Smooth muscle cell of the brain vasculature (primary cell): ENCODE measurements around the gene CPED1.
"Not testable (repeated sequence)": the region's sequence is repeated elsewhere in the genome, so short reads cannot be mapped to it uniquely, and the experiment has no call there.

ENCODE experiments used
- DNase-seq: peaks from one replicate; pipeline ENCODE4 v3.0.0-alpha.2; 2012; ENCODE audit warnings: low read depth, low spot score

CPED1 gene

DNA sequence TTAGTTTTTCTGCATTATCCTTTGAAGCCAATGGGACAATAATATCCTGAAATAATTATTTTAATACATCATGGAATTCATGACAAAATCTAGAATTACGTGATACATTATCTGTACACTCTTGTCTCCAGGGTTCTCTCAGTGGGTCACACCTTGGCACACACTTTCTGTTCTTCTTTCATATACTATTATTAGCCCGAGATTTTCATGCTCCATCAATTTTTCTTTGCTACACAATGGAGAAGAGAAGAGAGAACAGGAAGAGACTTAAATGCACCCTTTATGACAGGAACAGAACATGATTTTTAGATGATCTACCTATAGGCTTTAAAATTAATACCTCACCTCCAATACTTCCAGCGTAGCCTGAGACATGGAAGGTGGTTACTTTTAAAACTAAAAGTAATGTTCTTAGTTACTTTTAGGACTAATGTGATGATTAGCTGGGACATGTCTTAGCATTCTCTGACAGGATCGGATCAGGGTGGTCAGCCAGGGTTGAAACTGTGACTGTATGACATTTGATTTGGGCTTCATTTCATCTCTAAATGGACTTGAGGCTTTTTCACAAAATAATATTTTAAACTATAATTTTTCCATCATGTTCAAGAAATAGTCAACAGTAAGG is 192.0 kb downstream of the CPED1 start:
- no peak for DNase-seq

DNA sequence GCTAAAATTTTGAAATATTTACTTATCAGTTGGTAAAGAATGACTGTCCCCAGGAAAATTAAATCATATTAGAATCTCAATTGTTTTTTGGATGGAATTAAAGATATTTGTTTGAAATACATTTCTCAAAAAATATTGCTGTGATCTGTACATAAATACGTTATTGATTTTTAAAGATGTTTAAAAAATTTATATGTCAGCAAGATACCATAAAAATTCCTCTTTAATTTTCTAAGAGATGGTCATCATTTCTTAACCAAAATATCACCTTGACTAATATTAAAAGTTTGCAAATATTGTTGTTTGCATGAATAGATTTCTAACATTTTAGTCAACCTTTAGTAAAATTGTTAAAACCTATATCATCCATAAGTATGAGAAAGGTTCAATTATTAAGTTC is 192.8 kb downstream of the CPED1 start:
- no peak for DNase-seq

DNA sequence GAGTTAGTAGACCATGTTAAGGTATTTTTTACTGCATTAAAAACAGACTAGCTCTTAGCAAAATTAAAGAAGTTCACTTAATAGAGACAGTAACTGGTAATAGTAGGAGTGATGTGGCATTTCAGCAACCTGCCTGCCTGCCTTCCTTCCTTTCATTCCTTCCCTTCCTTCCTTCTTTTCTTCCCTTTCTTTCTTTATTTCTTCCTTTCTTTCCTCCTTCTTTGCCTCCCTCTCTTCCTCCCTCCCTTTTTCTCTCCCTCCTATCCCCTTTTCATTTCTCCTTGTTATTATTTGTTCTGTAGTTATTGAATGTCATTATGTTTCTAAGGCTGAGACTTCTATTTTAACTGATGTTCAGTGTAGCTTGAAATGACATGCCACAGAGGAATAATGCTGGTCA is 193.8 kb downstream of the CPED1 start:
- no peak for DNase-seq

DNA sequence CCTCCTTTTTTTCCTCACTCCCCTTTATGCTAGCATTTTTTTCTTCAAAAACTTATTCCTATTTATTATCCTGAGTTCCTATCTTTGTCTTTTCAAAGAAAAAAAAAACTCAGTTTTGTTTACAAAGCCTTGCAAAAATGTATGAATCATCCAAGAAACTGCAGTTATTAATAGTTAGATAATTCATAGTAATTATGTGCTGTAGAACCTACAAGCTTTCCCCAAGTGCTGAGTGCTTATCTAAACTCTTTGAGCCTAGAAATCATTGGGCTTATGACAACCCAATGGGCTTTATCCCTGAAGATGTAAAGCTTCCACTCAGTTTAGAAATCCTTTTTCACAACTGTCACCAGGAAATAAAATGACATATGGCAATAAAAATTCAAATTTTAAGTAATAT is 194.4 kb downstream of the CPED1 start:
- DNase-seq: no peak

DNA sequence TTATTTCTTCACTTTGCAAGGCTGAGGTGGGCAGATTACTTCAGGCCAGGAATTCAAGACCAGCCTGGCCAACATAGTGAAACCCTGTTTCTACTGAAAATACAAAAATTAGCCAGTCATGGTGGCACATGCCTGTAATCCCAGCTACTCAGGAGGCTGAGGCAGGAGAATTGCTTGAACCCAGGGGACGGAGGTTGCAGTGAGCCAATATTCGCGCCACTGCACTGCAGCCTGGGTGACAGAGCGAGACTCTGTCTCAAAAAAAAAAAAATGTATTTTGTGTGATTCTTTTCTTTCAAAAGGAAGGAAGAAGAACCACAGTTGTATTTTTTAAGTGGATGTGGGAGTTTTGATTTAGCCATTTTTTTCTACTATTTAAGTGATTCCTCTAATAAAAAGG is 195.4 kb downstream of the CPED1 start:
- not testable (repeated sequence) for DNase-seq

DNA sequence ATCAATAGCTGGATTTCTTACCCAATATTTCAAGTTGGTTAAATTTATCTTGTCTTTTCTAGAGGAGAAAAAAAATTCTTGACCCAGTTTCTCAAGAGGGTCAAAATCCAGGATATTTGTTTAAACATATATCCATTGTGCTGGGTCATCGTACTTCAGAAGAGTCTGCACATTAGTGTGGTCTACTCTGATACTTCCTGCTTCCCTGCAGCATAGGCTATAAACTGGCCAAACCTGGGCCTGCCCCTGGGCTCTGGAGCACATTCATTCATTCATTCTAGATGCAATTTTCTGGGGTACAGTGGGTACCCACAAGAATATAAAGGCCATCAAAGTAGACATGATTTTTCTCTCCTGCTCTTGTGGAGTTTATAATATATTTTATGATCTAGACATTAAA is 198.2 kb downstream of the CPED1 start:
- no peak for DNase-seq

DNA sequence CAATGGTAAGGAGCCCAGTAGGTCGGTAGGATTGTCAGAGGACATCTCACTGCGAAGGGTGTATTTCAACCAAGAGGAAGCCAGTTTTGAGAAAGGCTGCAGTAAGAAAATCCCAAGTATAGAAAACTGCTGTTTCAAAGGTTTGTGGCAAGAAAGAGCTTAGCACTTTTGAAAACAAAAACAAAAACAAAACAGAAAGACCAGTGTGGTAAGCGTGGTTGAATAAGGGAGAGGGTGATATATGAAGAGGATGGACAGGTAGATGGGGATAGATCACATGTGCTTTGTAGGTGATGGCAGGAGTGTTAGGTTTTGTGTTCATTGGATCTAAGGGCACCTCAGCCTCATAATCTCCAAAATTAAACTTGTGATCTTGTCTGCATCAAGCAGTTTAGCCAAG is 198.7 kb downstream of the CPED1 start:
- no peak for DNase-seq

DNA sequence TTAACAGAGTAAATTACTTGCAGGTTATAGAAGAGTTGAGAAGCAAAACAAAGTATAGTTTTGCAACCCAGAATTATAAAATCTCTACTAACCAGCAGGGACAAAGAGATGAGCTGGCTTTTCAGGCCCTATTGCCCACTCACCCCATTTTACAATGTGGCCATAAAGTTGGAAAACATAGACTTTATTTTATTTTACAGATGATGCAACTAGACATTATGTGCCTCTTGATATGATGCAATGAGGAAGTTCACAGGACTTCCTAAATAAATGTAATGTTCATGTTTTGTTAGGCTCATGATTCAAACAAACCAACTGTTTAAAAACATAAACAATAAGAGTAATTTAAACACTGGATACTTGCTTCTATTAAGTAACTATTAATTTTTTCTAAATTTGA is 199.2 kb downstream of the CPED1 start:
- DNase-seq: no peak

DNA sequence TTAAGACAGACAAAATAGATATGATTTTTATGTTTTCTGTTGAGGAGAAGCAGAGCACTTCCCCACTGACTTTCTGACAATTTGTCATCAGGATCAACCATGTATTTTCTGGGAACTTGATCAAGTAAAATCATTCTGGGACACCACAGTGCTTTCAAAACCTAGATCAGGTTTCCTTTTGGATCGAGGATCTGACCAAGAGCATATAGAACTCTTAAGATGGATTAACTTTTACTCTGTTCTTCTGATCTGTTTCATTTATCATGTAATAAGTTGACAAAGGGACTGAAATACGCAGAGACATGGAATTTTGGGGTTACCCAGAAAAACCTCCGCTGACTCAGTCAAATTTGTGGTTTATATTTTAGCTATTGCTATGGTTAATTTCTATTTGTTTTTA is 204.3 kb downstream of the CPED1 start:
- no peak for DNase-seq

DNA sequence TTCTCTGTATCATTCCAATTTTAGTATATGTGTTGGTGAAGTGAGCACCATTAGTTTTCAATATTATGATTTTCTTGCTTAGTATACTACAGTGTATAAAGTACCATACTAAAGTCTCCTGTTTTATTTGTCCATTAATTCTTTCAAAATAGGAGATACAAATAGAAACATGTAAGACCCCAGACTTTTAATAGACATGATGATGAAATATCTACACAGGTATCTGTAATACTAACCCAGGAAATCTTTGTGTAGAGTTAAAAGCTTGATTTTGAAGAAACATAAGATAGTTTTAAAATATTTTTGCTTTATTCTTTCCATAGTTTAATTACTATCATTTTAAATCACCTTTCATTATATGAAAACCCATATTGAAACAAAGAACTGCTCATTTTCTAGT is 206.5 kb downstream of the CPED1 start:
- DNase-seq: no peak

DNA sequence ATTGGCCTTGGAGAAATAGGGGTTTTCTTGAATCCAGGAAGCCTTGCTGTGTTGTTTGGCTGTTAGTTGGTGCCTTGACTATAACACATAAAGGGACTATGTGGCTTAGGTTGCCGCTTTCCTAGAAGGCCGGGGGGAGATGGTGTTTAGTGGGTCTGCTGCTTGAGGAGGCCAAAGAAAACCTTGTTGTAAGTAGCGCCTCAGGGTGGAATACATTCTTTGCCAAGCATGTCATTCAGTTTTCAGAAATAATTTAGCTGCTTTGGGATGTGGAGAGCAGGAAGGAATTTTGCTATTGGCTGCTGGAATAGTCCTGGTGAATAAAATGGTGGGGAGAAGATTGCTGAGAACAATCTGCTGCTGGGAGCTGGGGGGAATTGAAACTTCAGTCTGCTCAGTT is 207.4 kb downstream of the CPED1 start:
- no peak for DNase-seq

DNA sequence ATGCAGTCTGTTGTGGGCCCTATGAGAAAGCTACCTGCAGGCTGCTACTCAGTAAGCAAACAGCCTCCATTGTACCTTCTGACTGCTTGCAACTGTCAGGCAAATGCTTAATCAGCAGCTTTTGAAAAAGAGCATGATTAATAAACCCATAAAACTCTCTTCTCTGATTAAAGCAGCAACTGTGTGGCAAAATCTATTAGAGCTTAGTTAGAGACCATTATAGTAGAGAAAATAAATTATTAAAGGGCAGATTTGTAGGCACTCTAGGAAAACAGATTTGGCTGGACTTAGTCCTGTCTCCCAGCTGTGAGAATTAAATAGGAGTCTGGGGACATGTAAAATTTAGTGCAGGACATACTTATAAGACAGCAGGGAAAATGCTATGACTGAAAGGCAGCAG is 207.8 kb downstream of the CPED1 start:
- DNase-seq: no peak

DNA sequence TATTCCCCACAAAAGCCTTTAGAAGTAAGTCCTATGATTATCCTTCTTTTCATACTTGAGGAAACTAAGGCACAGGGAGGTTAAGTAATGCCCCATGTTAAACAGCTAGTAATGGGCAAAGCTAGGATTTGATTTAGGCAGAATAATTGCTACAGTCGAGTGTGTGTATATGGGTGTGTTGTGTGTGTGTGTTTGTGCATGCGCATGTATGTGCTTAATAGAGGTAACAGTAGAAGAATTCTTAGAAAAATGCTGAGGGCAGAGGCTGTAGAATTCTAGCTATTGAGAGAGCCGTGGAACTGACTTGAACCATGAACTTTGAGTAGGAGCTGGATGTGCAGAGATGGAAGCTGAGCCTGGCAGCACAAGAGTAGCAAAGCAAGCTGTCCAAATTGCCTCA is 208.9 kb downstream of the CPED1 start:
- no peak for DNase-seq

DNA sequence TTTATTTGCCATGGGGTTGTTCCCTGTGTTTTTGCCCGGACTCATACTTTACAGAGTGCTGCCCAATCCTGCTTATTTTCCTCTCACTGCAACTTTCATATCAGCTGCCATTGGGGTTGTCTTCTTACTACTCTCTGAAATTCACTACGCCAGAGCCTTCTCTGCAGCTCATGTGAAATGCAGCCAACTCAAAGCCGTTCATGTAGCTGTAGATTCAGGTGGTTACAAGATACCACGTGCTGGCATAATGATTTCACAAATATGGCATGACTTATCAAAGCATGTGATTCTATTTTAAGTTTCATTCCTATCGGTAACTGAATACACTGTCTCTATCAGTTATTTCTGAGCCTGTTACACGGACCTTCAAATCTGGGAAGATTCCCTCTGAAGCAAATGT is 210.0 kb downstream of the CPED1 start:
- no peak for DNase-seq

DNA sequence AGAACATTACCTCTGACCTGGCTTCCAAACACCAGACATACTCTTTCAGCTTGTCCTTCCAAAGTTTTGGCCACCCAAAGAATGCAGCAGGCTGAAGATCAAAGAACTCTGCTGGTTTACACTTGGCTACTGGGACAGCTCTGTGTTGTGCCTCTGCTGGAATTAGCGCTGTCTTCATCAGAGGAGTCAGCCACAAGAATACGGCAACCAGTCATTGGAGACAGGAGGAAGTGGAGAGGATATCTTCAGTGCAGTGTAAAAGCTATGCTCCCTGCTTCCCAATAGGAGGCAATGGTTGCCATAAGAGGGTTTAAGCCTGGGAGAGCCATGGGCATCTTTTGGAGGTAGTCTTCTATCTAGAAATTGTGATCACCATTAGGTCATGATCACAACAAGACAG is 213.6 kb downstream of the CPED1 start:
- DNase-seq: no peak

DNA sequence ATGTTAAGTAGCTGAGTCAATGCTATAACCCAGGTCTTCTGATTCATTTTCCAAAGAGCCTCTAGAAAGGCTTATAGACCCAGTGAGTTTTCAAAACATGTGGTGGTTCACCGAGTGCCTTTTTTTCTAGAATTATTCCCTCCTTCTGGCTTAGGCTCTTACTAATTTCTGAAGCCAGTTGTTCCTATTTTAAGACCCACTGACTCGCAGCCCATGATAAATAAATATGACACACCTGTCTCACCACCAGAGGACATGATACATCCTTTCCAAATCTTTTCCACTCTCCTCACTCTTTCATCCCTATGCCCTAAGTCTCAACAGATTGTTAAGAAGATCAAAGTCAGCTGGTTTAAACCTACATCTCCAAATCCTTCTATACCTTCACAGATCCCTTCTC is 214.3 kb downstream of the CPED1 start:
- DNase-seq: no peak

DNA sequence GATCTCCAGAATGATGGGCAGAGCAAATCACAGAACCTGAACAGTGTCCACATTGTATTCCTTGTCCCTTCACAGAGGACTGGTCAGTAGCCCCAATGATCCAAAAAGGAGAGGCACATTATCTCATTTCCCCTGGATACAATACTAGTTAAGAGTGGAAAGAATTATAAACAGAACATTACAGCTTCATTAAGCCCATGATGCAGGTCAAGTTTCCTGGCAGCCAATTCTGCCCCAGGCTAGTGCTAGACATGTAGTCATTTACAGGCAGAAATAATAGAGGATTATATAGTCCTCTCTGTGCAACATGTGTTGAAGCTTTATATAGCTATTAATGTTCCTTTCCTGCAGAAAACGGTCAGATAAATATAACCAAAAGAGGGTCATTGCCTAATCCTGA is 216.0 kb downstream of the CPED1 start:
- no peak for DNase-seq

DNA sequence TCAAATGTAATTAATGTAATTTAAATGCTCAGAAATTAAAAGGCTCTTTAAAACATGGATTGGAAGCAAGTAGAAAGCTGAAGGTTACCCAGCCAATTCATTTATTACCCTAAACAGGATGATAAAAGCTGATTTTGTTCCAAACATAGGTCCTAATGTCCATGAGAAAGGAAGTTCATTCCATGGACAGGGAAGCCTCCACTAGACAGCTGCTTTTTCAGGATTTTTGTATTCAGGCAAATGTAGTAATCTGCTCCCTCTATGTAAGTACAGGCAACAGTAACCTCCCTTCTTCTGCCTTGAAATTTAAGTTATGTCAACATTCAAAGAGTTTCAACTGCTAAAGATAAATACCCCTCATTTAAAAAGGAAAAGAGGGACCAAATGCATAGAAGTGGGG is 217.3 kb downstream of the CPED1 start:
- no peak for DNase-seq

DNA sequence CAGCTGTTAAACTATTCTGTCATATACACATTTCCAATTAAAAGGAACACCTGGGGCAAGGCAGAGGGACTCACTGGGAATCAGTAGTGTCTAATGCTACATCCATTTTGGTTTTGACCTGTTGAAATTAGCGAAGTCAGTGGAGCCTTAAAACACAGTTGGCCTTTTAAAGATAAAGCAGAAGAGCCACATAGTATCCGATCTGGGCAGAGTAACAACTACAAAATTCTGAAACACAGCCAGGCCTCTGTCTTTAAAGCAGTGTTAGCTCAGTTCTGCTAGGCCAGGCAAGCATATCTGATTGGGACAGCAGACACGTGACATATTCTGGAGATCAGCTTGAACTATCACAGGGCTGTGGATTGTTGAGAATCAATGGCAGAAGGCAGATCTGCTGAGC is 222.7 kb downstream of the CPED1 start:
- no peak for DNase-seq

DNA sequence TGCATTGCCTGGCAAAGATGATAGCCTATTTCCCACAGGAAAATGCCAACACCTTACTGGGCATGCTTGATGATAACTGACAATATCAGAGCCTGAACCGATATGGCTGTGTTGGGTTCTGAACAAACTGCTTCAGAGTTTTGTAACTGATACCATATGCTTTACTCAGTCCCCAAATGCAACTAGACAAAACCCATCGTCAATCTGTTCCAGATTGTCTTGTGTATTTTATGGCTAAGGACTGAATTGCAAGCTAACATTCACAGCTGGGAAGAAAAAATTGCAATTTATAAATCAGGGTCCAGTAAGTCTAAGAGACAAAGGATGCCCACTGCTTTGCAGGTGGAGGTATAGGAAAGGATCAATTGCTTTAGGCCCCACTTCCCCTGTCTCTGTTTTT is 223.5 kb downstream of the CPED1 start:
- DNase-seq: no peak

DNA sequence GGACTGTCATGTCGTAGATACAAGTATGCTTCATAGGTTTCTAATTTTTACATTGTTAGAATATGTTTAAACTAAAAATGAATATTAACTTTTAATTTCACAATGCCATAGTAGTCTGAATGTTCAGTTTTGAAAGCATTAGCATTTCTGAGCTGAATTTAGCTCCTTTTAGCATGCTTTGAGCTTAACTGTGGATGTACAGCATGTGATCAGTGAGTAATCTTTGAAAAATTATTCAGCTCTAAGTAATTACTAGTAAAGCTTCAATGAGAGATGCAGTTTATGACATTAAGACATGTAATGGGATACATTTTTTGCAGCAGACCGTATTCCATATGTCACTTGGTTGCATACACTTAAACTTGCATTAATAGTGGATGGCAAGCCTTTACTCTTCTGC is 226.1 kb downstream of the CPED1 start:
- no peak for DNase-seq

DNA sequence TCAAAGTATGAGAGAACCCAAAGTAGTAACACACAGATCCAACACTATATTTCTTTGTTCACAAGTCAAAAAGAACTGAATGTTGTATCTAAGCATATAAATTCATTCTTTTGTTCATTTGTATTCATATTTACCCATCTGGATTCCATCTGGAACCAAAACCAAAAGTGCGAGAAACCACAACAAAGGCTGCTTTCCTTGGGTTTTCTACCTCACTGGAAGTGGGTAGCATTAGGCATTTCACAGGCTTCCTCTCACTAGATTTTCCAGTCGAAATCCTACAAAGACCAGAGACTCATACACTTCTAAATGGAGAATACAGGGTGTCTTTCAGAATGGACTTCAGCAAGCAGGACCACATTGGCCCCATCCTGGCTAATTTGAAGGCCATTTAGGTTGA is 230.5 kb downstream of the CPED1 start:
- no peak for DNase-seq

DNA sequence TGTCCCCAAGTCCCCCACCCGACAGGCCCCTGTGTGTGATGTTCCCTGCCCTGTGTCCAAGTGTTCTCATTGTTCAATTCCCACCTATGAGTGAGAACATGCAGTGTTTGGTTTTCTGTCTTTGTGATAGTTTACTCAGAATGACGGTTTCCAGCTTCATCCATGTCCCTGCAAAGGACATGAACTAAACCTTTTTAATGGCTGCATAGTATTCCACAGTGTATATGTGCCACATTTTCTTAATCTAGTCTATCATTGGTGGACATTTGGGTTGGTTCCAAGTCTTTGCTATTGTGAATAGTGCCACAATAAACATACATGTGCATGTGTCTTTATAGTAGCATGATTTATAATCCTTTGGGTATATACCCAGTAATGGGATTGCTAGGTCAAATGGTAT is 232.6 kb downstream of the CPED1 start:
- not testable (repeated sequence) for DNase-seq

DNA sequence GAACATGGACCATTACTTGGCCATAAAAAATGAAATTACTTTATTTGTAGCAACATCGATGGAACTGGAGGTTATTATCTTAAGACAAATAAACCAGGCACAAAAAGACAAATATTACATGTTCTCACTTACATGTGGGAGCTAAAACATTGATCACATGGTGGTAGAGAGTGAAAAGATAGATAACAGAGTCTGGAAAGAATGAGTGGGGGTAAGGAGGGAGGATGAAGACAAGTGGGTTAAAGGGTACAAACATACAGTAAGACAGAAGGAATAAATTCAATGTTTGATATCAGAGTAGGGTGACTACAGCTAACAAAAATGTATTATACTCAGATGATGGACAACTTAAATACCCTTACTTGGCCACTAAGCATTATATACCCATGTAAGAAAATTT is 240.3 kb downstream of the CPED1 start:
- no peak for DNase-seq

DNA sequence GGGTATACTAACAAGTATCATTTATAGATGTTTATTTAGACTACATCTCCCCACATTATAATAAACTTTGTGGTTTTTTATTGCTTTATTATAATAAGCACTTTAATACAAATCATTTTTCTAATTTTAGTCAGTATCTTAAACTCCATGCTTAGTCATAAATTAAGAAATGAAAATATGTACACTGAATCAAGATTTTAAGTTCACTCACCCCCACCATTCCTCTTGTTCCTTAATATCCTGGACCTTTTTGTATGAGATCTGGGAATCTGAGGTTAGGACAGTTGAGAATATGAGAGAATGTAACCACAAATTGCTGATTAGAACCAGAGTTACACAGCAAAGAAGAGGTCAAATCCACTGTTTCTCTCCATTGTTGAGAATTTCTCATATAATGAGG is 246.7 kb downstream of the CPED1 start:
- no peak for DNase-seq
